AG20443 (cell line): ENCODE results near the gene PARVA.

Experiments used
- DNase-seq: peaks from one replicate; pipeline ENCODE4 v3.0.0; 2012; ENCODE audit warnings: low spot score, mixed read lengths

Gene PARVA

DNA sequence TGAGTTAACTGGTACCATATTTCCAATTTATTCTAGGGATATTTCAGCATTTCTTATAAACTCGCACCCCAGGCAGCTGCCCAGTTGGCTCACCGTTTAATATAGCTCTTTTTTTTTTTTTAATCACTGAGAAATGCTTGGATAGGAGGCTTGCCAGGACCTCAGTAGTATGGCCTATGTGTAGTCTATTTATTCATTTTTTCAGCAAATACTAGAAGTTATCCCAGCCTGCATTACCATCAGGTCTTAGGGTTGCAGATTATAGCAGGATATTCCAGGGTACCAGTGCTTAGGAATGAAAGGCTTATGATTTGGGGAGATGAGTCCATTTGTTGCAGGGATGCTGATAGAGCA is 26.6 kb downstream of the PARVA start:
- no peak for DNase-seq

GRCh38 chr11:12404436-12404835 is 27.1 kb downstream of the PARVA start:
- no peak for DNase-seq

DNA sequence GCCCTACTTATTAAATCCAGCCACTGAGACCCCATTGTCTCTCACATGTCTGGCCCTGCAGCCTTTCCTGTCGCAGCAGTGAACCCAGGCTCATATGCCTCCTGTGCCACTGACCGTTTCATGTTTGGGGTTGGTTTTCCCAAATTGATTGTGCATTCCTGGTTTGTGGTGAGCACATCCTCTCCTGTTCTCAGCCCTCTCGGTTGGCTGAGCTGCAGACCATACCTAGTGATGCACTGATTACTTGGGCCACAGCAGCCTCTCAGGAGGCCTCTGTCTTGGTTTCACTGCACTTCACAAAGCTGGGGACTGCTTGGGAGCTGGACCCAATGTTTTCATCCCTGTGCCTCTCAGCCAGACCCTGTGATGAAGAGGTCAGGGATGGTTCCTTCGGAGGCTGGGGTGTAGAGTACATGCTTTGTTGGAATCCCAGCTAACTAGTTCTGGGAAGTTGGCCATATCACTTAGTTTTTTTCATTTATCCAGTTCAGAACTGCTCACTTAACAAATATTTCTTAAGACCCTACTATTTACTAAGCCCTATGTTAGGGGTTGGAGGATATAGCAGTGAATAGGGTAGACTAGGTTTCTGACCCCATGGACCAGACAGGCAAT is 30.9 kb downstream of the PARVA start:
- no peak for DNase-seq

DNA sequence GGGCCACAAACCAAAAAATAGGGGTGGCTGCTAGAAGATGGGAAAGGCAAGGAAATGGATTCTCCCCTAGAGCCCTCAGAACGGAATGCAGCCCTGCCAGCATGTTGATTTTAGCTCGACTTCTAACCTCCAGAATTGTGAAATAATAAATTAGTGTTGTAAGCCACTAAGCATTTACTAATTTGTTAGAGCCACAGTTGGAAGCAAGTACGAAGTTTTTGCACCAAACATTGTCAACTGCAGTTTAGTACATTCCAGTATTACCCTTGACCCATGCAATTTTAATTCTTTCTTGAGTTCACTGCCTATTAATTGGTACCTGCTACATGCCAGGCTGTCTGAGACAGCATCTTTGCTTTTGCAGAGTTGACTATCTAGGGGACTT is 32.2 kb downstream of the PARVA start:
- no peak for DNase-seq

DNA sequence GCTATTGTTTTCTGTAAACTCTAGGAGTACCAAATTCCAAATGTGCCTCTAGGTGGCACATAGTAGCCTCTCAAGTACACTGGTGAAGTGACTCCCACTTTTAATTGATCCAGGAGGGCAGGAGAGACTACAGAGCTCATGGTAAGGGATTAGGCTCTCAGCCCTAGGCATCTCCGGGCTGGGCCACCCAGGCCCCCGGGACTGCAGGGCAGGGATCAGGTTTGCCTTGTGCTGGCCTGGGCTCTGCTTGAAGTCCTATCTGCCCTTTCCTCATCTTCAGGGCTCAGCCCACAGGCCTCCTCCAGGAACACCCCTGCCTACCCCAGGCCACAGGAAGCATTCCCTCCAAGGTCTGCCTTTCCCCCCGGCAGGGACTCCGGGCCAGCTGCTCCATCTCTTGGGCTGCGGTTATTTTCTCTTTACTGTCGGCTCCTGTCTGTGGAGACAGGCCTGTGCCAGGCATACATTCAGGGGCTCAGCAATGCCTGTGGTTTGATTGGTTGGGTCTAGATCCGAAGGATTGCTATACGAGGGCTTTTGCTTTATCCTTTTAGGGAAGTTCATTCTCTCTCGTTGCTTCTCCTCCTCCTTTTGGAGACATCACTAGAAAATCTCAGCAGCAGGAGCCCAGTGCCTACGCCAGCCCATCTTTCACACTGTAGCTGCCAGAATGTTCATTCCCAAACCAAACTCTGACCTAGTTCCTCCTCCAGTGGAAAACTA is 32.8 kb downstream of the PARVA start:
- DNase-seq = peak; percentile 24

- no peak for DNase-seq
Observed at GRCh38 chr11:12411393-12411792, 34.0 kb downstream of the PARVA start.

- peak; percentile 87 for DNase-seq
Observed at GRCh38 chr11:12411806-12412727, 34.7 kb downstream of the PARVA start.

DNA sequence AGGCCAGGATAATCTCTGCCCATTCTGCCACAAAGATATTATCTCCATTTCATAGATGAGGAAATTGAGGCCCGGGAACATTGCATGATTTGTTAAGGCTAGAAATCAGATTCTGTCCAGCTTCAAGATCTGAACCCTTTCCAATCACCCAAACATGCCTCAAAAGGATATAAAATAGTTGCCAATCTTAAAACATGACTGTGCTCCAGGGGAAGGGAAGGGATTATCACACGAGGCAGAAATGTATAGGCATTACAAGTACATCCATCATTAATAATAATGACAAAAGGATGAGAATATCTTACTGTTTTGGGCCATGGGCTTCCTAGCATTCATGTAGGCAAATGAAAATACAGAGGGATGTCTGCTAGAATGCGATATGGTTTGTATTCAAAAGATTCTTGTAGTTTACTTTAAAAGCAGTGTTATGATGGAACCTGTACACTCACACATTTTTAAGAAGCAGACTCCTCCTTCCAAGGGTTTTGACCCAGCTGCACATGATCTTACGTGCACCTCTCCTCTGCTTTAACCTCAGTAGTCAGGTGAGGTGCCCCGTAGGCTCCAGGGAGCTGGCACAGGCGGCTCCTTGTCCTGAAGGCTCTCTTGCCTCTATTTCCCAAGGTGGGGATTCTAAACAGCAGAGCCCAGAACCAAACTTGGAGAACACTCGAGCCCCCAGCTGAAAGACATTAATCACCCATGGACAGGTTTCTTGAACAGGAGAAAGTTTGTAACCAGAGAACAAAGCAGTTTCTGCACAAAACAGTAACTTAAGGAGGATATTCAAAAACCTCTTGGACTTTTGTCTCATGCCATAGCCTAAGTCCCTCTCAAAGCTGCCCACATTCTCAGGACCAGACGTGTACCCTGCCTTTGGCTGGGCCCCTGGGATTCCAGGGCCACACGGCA is 36.0 kb downstream of the PARVA start:
- DNase-seq = peak; percentile 20

DNA sequence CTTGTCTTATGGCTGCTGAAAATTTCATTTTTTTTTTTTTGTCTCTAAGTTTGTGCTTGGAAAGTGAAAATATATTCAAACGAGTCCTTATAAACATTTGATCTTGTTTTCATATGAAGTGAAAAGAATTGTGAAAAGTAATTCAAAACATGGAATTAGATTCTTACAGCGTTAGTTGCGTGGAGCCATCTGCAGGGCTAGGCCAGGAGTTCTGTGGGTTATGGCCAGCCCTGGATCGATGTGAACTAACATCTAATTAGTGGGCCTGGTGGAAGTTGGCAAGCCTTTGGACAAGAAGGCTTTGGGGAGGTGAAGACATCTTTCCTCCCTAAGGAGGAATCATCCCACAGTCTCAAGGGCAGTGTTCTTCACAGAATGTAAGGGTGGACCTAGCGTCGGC is 37.2 kb downstream of the PARVA start:
- DNase-seq = peak; percentile 26

GRCh38 chr11:12415342-12415966 is 38.1 kb downstream of the PARVA start:
- no peak for DNase-seq

- no peak for DNase-seq
Observed at GRCh38 chr11:12416552-12416951, 39.2 kb downstream of the PARVA start.

GRCh38 chr11:12417691-12418611 is 40.6 kb downstream of the PARVA start:
- DNase-seq = peak; percentile 25

DNA sequence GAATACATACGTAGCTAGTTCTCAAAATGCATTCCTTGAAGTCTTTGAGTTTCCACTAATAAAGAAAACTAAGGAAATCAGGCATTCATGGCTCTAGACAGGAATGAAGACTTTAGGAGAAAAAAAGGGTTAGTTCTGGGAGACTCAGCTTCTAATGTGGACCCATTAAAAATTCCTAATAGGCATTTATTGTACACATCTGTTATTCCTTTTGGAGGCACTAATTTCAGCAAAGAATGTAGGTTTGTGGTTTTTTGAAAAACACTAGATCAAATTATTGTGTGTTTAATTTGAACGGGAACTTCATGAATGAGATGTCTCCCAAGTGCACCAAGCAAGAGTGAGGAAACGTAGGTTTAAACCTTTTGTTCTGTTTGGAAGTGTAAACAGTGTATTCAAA is 42.7 kb downstream of the PARVA start:
- no peak for DNase-seq

DNA sequence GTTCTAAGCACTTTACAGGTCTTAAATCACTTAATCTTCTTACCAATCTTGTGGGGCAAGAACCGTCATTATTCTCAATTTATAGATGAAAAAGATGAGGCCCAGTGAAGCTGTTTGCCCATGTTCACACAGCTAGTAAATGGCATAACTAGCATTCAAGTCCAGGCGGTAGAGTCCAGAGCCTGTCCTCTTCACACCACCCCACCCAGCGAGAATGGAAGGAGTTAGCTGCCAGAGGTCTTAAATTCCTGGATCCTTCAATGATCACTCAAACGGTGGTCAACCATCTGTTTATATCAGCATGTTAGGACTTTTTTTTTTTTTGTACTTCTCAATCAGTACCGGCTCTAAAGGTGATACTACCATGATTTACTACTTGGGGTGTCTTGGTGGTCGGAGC is 43.3 kb downstream of the PARVA start:
- no peak for DNase-seq

GRCh38 chr11:12421386-12421785 is 44.0 kb downstream of the PARVA start:
- DNase-seq = no peak

- DNase-seq = no peak
Observed at GRCh38 chr11:12426176-12426575, 48.8 kb downstream of the PARVA start.

GRCh38 chr11:12429155-12429554 is 51.8 kb downstream of the PARVA start:
- DNase-seq = no peak

- DNase-seq = no peak
Observed at GRCh38 chr11:12430351-12430750, 53.0 kb downstream of the PARVA start.

GRCh38 chr11:12430954-12431595 is 53.7 kb downstream of the PARVA start:
- peak; percentile 82 for DNase-seq

DNA sequence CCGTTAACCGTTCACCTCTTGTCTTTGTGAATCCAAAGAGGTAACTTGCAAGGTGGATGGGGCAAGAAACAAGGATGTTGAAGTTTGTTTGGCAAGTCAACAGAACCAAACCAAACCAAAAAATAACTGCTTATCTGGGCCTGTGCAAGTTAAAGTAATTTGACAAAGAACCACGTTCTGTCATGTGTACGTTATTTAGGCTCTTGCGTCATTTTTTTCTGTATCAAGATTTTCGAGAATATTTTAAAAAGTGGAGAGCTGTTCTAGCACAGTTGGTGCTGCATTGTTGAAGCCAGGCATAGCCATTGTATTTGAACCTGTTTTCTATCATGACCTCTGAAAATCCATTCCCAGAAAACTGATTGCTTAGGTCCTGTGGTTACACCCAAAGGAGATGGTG is 55.1 kb downstream of the PARVA start:
- no peak for DNase-seq
